SKM-1 (cell line): ENCODE measurements around the gene OPRL1.

Experiments
- DNase-seq: peaks from one replicate; lab custom pipeline; 2025; ENCODE audit not compliant: unreplicated experiment; lab: John Stamatoyannopoulos, UW

The OPRL1 gene

GRCh38 chr20:64139199-64140060 lies 59.5 kb downstream of the OPRL1 start:
- DNase-seq, result no peak

- DNase-seq, result no peak
These were observed 60.4 kb downstream of the OPRL1 start for GRCh38 chr20:64140061-64140931.

DNA sequence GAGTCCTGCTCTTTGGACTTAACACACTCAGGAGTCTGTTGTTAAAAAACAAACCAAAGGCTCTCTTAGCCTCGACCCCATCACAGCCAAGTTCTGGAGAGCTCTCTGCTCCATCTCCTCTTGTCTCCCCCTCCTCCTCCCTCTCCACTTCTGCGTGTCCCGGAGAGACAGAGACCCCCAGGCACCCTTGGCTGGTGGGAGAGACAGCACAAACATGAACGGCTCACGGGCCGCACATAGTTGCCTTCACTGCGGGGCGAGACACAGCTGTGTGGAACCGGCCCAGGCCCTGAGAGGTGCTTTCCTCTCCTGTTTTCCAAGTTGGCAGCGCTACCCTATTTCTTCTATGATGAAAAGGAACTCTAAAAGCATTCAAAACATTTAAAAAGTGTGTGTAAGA lies 61.1 kb downstream of the OPRL1 start:
- DNase-seq, result no peak

DNA sequence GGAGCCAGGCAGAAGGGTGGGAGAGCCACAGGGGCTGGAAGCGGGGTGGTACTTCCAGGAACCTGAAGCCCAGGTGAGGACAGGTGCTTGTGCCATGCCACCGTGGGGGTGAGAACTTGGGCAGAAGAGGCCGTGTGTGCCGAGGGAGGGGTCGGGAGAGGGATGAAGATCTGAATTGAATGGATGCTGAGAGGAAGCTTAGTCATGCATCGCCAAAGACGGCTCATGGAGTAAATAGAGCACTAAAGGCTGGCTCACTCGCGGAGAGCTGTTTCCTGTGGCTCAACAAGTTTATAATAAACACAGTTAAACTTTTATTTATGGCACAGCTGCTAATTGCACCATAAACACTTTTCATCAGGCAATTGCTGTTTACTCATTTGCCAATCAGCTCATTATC lies 62.7 kb downstream of the OPRL1 start:
- DNase-seq, result no peak

GRCh38 chr20:64143018-64143801 lies 63.3 kb downstream of the OPRL1 start:
- DNase-seq, result no peak

DNA sequence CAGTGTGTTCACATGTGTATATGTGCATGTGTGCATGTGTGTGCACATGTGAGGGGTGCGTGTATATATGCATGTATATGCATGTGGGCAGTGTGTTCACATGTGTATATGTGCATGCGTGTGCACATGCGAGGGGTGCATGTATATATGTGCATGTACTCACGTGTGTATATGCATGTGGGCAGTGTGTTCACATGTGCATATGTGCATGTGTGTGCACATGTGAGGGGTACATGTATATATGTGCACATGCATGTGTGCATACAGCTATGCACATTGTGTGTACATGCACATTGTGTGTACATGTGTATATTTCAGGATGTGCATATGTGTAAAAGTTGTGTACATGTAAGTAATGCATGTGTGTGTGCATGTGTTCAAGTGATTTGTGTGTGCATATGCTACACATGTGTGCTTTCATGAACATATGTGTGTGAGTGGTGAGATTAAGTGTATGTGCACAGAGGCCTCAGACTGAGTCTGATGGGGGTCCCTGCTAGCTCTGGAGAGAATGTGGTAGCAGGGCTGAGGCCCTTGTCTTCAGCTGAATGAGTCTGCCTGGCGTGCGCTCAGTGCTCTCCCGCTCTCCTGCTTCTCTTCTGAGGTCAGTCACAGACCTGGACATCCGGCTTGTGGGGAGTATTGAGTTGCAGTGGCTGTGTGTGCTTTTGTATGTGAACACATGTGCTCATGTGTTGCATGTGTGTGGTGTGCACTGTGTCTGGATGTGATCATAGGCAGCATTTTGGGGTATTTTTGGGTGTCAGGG lies 64.4 kb downstream of the OPRL1 start:
- no peak for DNase-seq

GRCh38 chr20:64145458-64146300 lies 65.8 kb downstream of the OPRL1 start:
- no peak for DNase-seq

GRCh38 chr20:64146301-64146935 lies 66.5 kb downstream of the OPRL1 start:
- no peak for DNase-seq

GRCh38 chr20:64146936-64147477 lies 67.1 kb downstream of the OPRL1 start:
- no peak for DNase-seq

GRCh38 chr20:64148581-64148980 lies 68.7 kb downstream of the OPRL1 start:
- no peak for DNase-seq

DNA sequence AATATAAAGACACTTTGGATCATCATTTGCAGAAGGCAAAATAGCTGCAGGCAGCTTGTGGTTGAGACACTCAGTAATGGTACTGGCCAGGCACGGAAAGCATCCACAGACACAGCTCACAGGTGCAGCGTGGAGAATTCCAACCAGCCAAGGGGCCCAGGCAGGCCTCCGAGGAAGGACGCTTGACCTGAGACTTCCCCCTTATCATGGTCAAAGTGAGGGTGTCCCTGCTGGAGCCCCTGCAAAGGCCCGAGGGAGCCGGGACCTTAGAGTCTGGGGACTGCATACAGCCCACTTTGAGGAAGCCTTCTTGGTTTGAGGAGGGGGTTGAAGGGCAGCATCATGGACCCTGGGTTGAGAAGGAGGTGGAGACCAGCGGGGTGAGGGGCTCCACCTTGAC lies 69.3 kb downstream of the OPRL1 start:
- DNase-seq, result no peak

DNA sequence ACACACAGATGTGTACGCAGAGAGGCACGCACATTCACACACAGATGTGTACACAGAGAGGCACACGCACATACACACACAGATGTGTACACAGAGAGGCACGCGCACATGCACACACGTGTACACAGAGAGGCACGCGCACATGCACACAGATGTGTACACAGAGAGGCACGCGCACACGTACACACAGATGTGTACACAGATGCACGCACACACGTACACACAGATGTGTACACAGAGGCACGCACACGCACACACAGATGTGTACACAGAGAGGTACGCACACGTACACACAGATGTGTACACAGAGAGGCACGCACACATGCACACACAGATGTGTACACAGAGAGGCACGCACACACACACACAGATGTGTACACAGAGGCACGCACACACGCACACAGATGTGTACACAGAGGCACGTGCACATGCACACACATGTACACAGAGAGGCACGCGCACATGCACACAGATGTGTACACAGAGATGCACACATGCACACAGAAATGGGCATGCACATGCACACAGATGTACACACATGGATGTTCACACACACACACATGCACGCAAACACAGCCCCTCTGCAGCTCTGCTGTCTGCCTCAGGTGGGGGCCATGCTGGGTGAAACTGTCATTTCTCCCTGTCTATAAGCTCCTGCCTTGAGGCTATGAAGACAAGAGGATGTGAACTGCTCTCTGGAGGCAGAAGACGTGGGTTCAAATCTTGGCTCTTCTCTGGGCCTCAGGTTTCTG lies 70.1 kb downstream of the OPRL1 start:
- no peak for DNase-seq
